ENCODE measurements around the gene NR5A1.

Gene NR5A1

DNA sequence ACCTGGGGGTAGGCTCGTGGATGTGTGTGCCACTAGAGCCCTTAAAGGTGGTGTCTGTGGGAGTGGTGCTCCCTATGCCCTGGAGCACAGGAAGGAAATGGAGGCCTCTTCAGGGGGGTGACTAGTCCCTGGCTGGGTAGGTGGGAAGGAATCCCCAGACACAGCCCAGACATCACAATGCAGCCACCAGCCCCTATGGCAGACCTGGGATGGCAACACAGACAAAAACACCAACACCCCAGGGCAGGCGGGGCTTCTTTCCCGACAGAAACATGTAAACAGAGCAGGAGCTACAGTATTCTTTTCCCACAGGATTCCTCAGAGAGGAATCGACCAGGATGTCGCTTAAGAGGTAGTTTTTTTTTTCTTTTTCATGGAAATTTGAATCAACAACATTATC lies 10.4 kb upstream of the NR5A1 start:
- Histone ChIP-seq H3K27ac (no peak overlapping the region), H3K9ac (no peak overlapping the region), H3K27me3 (ENCODE audit: insufficient read depth, low read depth) (no peaks in the 10 kb centered on the region), H2AFZ (ENCODE audit: low read depth) (no peak overlapping the region), H3K4me3 (IDR thresholded peaks at IDR 0.05; ENCODE audit: insufficient read depth, low read depth, low read length) (no peak overlapping the region), H3K36me3 (ENCODE audit: insufficient read depth) (no peaks in the 10 kb centered on the region), H4K20me1 (ENCODE audit: insufficient read depth) (no peaks in the 10 kb centered on the region), H3K79me2 (ENCODE audit: insufficient read depth, low read depth) (no peaks in the 10 kb centered on the region), H3K4me1 (ENCODE audit: low read depth, poor library complexity, severe bottlenecking) (no peaks in the 10 kb centered on the region), H3K4me2 (no peak overlapping the region)
- TF ChIP-seq, protein P1, sequence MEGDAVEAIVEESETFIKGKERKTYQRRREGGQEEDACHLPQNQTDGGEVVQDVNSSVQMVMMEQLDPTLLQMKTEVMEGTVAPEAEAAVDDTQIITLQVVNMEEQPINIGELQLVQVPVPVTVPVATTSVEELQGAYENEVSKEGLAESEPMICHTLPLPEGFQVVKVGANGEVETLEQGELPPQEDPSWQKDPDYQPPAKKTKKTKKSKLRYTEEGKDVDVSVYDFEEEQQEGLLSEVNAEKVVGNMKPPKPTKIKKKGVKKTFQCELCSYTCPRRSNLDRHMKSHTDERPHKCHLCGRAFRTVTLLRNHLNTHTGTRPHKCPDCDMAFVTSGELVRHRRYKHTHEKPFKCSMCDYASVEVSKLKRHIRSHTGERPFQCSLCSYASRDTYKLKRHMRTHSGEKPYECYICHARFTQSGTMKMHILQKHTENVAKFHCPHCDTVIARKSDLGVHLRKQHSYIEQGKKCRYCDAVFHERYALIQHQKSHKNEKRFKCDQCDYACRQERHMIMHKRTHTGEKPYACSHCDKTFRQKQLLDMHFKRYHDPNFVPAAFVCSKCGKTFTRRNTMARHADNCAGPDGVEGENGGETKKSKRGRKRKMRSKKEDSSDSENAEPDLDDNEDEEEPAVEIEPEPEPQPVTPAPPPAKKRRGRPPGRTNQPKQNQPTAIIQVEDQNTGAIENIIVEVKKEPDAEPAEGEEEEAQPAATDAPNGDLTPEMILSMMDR (conservative IDR thresholded peaks at IDR 0.05; ENCODE audit: low read depth, low read length): no peak

DNA sequence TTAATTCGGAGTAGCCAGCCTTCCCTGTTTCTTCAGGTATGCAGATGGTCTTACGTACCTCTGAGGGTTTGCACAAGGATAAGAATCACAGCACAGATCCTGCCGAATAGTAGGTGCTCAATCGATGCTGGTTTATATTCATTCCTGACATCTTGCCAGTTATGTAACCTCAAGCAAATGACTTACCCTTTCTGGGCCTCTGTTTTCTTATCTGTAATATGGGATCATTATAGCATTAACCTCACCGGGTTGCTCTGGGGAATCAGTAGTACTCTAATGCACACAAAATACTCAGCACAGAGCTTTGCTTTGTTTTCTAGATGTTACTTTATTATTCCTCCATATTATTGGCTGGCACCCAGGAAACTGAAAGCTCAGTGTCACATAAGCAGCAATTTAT lies 7.7 kb upstream of the NR5A1 start:
- Histone ChIP-seq H3K4me1 (ENCODE audit: low read depth, poor library complexity, severe bottlenecking) (no peaks in the 10 kb centered on the region), H3K4me3 (IDR thresholded peaks at IDR 0.05; ENCODE audit: insufficient read depth, low read depth, low read length) (no peak overlapping the region)

DNA sequence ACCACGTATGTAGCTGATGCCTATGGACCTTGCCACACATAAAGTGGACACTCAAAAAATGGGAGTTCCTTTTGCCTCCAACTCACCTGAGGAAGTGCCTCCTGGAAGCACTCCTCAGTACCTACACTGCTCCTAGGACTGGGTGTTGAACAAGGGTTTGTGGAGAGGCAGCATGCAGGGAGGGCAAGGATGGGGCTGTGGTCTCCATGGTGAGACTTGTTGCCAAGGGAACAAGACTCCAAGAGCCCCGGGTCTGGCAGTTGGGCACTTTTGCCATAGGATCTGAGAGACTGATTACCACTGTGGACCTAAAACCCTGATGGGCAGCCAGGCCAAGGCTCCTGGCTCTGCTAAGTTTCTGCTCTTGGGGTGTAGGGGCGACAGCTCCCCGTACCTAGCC lies 6.9 kb upstream of the NR5A1 start:
- Histone ChIP-seq H3K4me3 (IDR thresholded peaks at IDR 0.05; ENCODE audit: insufficient read depth, low read depth, low read length) (no peak overlapping the region), H3K36me3 (ENCODE audit: insufficient read depth) (no peaks in the 10 kb centered on the region), H4K20me1 (ENCODE audit: insufficient read depth) (no peaks in the 10 kb centered on the region), H3K9ac (no peak overlapping the region), H3K27me3 (ENCODE audit: insufficient read depth, low read depth) (no peaks in the 10 kb centered on the region), H3K79me2 (ENCODE audit: insufficient read depth, low read depth) (no peaks in the 10 kb centered on the region), H3K27ac (no peak overlapping the region), H3K4me2 (no peak overlapping the region), H3K4me1 (ENCODE audit: low read depth, poor library complexity, severe bottlenecking) (no peaks in the 10 kb centered on the region), H2AFZ (ENCODE audit: low read depth) (no peak overlapping the region)
- TF ChIP-seq, protein P1 (conservative IDR thresholded peaks at IDR 0.05; ENCODE audit: low read depth, low read length): no peak

More for the DNA sequence above, 7.7 kb upstream of the NR5A1 start:
- no peaks in the 10 kb centered on the region for H3K79me2 ChIP-seq (ENCODE audit: insufficient read depth, low read depth)
- no peaks in the 10 kb centered on the region for H3K36me3 ChIP-seq (ENCODE audit: insufficient read depth)
- H3K9ac ChIP-seq: no peak overlapping the region
- H3K27ac ChIP-seq: no peak overlapping the region
- H4K20me1 ChIP-seq (ENCODE audit: insufficient read depth): no peaks in the 10 kb centered on the region
- no peaks in the 10 kb centered on the region for H3K27me3 ChIP-seq (ENCODE audit: insufficient read depth, low read depth)
- no peak overlapping the region for H3K4me2 ChIP-seq
- TF ChIP-seq, protein P1 (conservative IDR thresholded peaks at IDR 0.05; ENCODE audit: low read depth, low read length): no peak
- H2AFZ ChIP-seq (ENCODE audit: low read depth): no peak overlapping the region

DNA sequence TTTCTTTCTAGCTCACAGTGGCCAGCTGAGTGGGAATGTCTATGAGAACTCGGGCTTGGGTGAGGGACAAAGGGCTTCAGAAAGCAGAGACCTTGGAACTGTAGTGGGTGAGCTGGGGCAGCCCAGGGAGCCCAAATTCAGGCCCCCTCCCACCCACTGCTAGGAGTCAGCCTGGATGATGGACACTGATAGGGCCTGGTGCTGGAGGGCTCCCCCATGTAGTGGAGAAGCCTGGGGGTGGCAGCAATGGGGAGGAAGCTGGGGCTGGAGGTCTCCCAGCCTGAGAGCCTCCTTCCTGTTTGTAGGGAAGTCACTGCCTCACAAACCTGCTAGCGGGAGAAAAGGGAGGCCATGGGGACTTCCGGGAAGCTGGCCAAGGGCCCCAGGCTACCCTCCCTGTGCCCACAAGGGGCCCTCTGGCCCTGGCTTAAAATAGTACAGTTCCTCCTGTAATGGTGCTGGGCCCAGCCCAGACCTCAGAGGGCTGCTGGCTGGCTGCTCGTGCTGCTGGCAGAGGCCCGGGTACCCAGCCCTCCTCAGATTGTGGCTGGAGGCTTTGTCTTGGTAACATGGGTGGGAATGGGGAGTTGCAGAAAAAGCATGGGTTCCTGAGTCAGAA lies 6.3 kb upstream of the NR5A1 start:
- TF ChIP-seq, protein P1 (conservative IDR thresholded peaks at IDR 0.05; ENCODE audit: low read depth, low read length): no peak
- Histone ChIP-seq H3K9ac (no peak overlapping the region), H4K20me1 (ENCODE audit: insufficient read depth) (no peaks in the 10 kb centered on the region), H2AFZ (ENCODE audit: low read depth) (no peak overlapping the region), H3K4me1 (ENCODE audit: low read depth, poor library complexity, severe bottlenecking) (no peaks in the 10 kb centered on the region), H3K36me3 (ENCODE audit: insufficient read depth) (no peaks in the 10 kb centered on the region), H3K79me2 (ENCODE audit: insufficient read depth, low read depth) (no peaks in the 10 kb centered on the region), H3K4me3 (IDR thresholded peaks at IDR 0.05; ENCODE audit: insufficient read depth, low read depth, low read length) (no peak overlapping the region), H3K4me2 (no peak overlapping the region), H3K27me3 (ENCODE audit: insufficient read depth, low read depth) (no peaks in the 10 kb centered on the region), H3K27ac (no peak overlapping the region)

Measured in KMS-11 (cell line).